GM23338 (cell line): Measurements from ENCODE around the gene AATF. TPM values are rescaled to one million over a fixed set of nuclear protein-coding genes. Genes with fewer than 3 reads are reported as not detected.

ENCODE experiments used
- ATAC-seq: fragments of 200-7000 bp; cut with Tn5 transposase; 3 replicates; pipeline ENCODE4 v1.9.1; 2020
- DNase-seq: peaks from one replicate; pipeline ENCODE4 v3.0.0-alpha.2; 2015; ENCODE audit warnings: low spot score
- H2AFZ ChIP-seq: fragments of 200-600 bp; sonication (generic); 2 replicates; pipeline ENCODE4 v1.8.0; 2016; ENCODE audit warnings: antibody characterized with exemption, mild to moderate bottlenecking, moderate library complexity
- H3F3A ChIP-seq: fragments of 200-600 bp; sonication (generic); replicated peaks from 2 replicates; pipeline ENCODE4 v1.8.0; 2017; ENCODE audit warnings: antibody characterized with exemption, mixed run types, low read depth
- H3K27ac ChIP-seq: fragments of 200-600 bp; sonication (generic); 2 replicates; pipeline ENCODE4 v1.6.1; 2016; ENCODE audit warnings: low read depth
- H3K27me3 ChIP-seq: fragments of 200-600 bp; sonication (generic); 2 replicates; pipeline ENCODE4 v1.8.0; 2016; ENCODE audit warnings: mild to moderate bottlenecking, mixed run types, moderate library complexity; ENCODE audit not compliant: insufficient read depth
- H3K36me3 ChIP-seq: fragments of 200-600 bp; sonication (generic); 2 replicates; pipeline ENCODE4 v1.8.0; 2016; ENCODE audit warnings: mild to moderate bottlenecking; ENCODE audit not compliant: insufficient read depth
- H3K4me1 ChIP-seq: fragments of 200-600 bp; sonication (generic); 2 replicates; pipeline ENCODE4 v1.8.0; 2016; ENCODE audit warnings: mild to moderate bottlenecking, moderate library complexity; ENCODE audit not compliant: insufficient read depth
- H3K4me2 ChIP-seq: fragments of 200-600 bp; sonication (generic); 2 replicates; pipeline ENCODE4 v1.7.1; 2017; ENCODE audit warnings: mixed run types
- H3K4me3 ChIP-seq: fragments of 200-600 bp; sonication (generic); 2 replicates; pipeline ENCODE4 v1.6.1; 2016; ENCODE audit warnings: mixed run types
- H3K79me2 ChIP-seq: fragments of 200-600 bp; sonication (generic); replicated peaks from 2 replicates; pipeline ENCODE4 v1.8.0; 2017; ENCODE audit warnings: mild to moderate bottlenecking; ENCODE audit not compliant: insufficient read depth
- H3K9me2 ChIP-seq: fragments of 200-600 bp; sonication (generic); 2 replicates; pipeline ENCODE4 v1.8.0; 2017; ENCODE audit not compliant: insufficient read depth
- H4K20me1 ChIP-seq: fragments of 200-600 bp; sonication (generic); replicated peaks from 2 replicates; pipeline ENCODE4 v1.8.0; 2017; ENCODE audit warnings: mild to moderate bottlenecking; ENCODE audit not compliant: insufficient read depth
- H3K27ac Mint-ChIP-seq: 2 replicates; pipeline ENCODE4 v1.8.0; 2020; ENCODE audit warnings: inconsistent platforms, mild to moderate bottlenecking, moderate library complexity, mixed read lengths
- H3K27me3 Mint-ChIP-seq: 3 replicates; pipeline ENCODE4 v1.8.0; 2022; ENCODE audit warnings: low read depth, mild to moderate bottlenecking, moderate library complexity, mixed read lengths, inconsistent platforms; ENCODE audit not compliant: insufficient read depth, poor library complexity
- H3K36me3 Mint-ChIP-seq: 3 replicates; pipeline ENCODE4 v1.8.0; 2021; ENCODE audit warnings: low read depth, mild to moderate bottlenecking, inconsistent platforms, moderate library complexity, mixed read lengths
- H3K4me1 Mint-ChIP-seq: 3 replicates; pipeline ENCODE4 v1.8.0; 2020; ENCODE audit warnings: mild to moderate bottlenecking, inconsistent platforms, mixed read lengths
- H3K4me3 Mint-ChIP-seq: 3 replicates; pipeline ENCODE4 v1.8.0; 2021; ENCODE audit warnings: moderate library complexity, mild to moderate bottlenecking, inconsistent platforms, mixed read lengths
- H3K9me3 Mint-ChIP-seq: 3 replicates; pipeline ENCODE4 v1.8.0; 2020; ENCODE audit warnings: moderate library complexity, mild to moderate bottlenecking, inconsistent platforms, mixed read lengths
- CREB1 ChIP-seq: fragments of 250-450 bp; sonication (Bioruptor Pico); IDR thresholded peaks from 2 replicates; pipeline ENCODE4 v1.5.0; 2020; ENCODE audit warnings: low read depth, mild to moderate bottlenecking, moderate library complexity
- CTCF ChIP-seq, 2 experiments: fragments of 200-600 bp in 1 of 2; sonication (generic) in 1 of 2; conservative IDR thresholded peaks; 2 replicates each; pipeline versions ENCODE4 v1.5.1 to v1.6.1; 2016 to 2017; ENCODE audit warnings: antibody characterized with exemption in 2 of 2, low read depth in 2 of 2, mild to moderate bottlenecking in 2 of 2, moderate library complexity in 1 of 2
- ETS1 ChIP-seq: IDR thresholded peaks from 2 replicates; pipeline ENCODE4 v1.6.1; 2016; ENCODE audit warnings: antibody characterized with exemption
- EZH2 ChIP-seq: fragments of 200-600 bp; sonication (generic); IDR thresholded peaks from one replicate; pipeline ENCODE4 v1.8.0; 2017; ENCODE audit warnings: antibody characterized with exemption, mild to moderate bottlenecking, low read depth; ENCODE audit not compliant: unreplicated experiment
- JUNB ChIP-seq: IDR thresholded peaks from one replicate; pipeline ENCODE4 v1.6.1; 2016; ENCODE audit warnings: antibody characterized with exemption; ENCODE audit not compliant: unreplicated experiment
- NANOG ChIP-seq: IDR thresholded peaks from 2 replicates; pipeline ENCODE4 v1.6.1; 2016; ENCODE audit warnings: antibody characterized with exemption, borderline replicate concordance
- polyA plus RNA-seq: library from polyadenylated mRNA; unstranded; fragments of >200 nt; fragmentation: Nextera tagmentation; extraction: Ambion mirVana; gene quantifications from 2 replicates; pipeline ENCODE4 v1.2.1, GENCODE V29; 2016
- total RNA-seq: library from RNA; depleted of rRNA; stranded (reverse); fragments of >200 nt; shearing (Covaris generic); gene quantifications from 2 replicates; pipeline ENCODE4 v1.2.3, GENCODE V29; 2014
- TF ChIP-seq, protein P1 (sequence below): fragments of 250-450 bp; sonication (Bioruptor Pico); IDR thresholded peaks from 2 replicates; pipeline ENCODE4 v1.5.0; 2020; ENCODE audit warnings: mild to moderate bottlenecking, moderate library complexity

The AATF gene
- total and polyA plus RNA-seq, 2 experiments from 2014 or later: 40.2 to 71.2 TPM

GRCh38 chr17:36993227-36993626 is 44.5 kb downstream of the AATF start:
- peaks cover 60% of the 10 kb centered on the region for H3K36me3 Mint-ChIP-seq
- Histone ChIP-seq H3K36me3 (peaks cover 52% of the 10 kb centered on the region), H3K79me2 (no peaks in the 10 kb centered on the region)

More at GRCh38 chr17:36993227-36993626, 44.5 kb downstream of the AATF start:
- TF ChIP-seq ETS1: no peak
- TF ChIP-seq NANOG: no peak
- TF ChIP-seq CREB1: no peak
- TF ChIP-seq EZH2: no peak
- no peak for TF ChIP-seq JUNB
- TF ChIP-seq, protein P1, sequence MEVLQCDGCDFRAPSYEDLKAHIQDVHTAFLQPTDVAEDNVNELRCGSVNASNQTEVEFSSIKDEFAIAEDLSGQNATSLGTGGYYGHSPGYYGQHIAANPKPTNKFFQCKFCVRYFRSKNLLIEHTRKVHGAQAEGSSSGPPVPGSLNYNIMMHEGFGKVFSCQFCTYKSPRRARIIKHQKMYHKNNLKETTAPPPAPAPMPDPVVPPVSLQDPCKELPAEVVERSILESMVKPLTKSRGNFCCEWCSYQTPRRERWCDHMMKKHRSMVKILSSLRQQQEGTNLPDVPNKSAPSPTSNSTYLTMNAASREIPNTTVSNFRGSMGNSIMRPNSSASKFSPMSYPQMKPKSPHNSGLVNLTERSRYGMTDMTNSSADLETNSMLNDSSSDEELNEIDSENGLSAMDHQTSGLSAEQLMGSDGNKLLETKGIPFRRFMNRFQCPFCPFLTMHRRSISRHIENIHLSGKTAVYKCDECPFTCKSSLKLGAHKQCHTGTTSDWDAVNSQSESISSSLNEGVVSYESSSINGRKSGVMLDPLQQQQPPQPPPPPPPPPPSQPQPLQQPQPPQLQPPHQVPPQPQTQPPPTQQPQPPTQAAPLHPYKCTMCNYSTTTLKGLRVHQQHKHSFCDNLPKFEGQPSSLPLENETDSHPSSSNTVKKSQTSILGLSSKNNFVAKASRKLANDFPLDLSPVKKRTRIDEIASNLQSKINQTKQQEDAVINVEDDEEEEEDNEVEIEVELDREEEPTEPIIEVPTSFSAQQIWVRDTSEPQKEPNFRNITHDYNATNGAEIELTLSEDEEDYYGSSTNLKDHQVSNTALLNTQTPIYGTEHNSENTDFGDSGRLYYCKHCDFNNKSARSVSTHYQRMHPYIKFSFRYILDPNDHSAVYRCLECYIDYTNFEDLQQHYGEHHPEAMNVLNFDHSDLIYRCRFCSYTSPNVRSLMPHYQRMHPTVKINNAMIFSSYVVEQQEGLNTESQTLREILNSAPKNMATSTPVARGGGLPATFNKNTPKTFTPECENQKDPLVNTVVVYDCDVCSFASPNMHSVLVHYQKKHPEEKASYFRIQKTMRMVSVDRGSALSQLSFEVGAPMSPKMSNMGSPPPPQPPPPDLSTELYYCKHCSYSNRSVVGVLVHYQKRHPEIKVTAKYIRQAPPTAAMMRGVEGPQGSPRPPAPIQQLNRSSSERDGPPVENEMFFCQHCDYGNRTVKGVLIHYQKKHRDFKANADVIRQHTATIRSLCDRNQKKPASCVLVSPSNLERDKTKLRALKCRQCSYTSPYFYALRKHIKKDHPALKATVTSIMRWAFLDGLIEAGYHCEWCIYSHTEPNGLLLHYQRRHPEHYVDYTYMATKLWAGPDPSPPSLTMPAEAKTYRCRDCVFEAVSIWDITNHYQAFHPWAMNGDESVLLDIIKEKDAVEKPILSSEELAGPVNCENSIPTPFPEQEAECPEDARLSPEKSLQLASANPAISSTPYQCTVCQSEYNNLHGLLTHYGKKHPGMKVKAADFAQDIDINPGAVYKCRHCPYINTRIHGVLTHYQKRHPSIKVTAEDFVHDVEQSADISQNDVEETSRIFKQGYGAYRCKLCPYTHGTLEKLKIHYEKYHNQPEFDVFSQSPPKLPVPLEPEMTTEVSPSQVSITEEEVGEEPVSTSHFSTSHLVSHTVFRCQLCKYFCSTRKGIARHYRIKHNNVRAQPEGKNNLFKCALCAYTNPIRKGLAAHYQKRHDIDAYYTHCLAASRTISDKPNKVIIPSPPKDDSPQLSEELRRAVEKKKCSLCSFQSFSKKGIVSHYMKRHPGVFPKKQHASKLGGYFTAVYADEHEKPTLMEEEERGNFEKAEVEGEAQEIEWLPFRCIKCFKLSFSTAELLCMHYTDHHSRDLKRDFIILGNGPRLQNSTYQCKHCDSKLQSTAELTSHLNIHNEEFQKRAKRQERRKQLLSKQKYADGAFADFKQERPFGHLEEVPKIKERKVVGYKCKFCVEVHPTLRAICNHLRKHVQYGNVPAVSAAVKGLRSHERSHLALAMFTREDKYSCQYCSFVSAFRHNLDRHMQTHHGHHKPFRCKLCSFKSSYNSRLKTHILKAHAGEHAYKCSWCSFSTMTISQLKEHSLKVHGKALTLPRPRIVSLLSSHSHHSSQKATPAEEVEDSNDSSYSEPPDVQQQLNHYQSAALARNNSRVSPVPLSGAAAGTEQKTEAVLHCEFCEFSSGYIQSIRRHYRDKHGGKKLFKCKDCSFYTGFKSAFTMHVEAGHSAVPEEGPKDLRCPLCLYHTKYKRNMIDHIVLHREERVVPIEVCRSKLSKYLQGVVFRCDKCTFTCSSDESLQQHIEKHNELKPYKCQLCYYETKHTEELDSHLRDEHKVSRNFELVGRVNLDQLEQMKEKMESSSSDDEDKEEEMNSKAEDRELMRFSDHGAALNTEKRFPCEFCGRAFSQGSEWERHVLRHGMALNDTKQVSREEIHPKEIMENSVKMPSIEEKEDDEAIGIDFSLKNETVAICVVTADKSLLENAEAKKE (CRISPR knock-in tag): no peak
- TF ChIP-seq CTCF (conservative IDR thresholded peaks at IDR 0.05; ENCODE audit: low read depth in 2 of 2): no peak
- Histone ChIP-seq H2AFZ (no peak overlapping the region), H4K20me1 (peaks cover under 1% of the 10 kb centered on the region; the same call in 1 of the 2 replicates), H3K4me2 (no peak overlapping the region), H3K9me2 (no peaks in the 10 kb centered on the region), H3F3A (no peaks in the 10 kb centered on the region), H3K27me3 (no peaks in the 10 kb centered on the region), H3K4me3 (no peak overlapping the region), H3K27ac (no peak overlapping the region), H3K4me1 (no peaks in the 10 kb centered on the region)
- no peak overlapping the region for H3K4me3 Mint-ChIP-seq
- no peak for DNase-seq
- H3K27me3 Mint-ChIP-seq: no peaks in the 10 kb centered on the region
- ATAC-seq: no peak
- no peak overlapping the region for H3K27ac Mint-ChIP-seq
- no peaks in the 10 kb centered on the region for H3K4me1 Mint-ChIP-seq
- peaks cover 3% of the 10 kb centered on the region; the same call in 2 of the 3 replicates for H3K9me3 Mint-ChIP-seq
